Body of pancreas (tissue), 4 donors: ENCODE data around the gene PLOD2. TPM values are rescaled to one million over a fixed set of nuclear protein-coding genes. Genes with fewer than 3 reads are reported as not detected.

ENCODE experiments used
- ATAC-seq: fragments of 150-250 bp; one replicate; pipeline ENCODE4 v1.9.1; 2016
- DNase-seq, 4 donors: peaks; one replicate each; pipeline ENCODE4 v3.0.0-alpha.2; 2019
- H3K27ac ChIP-seq, 4 donors: fragments of 200-600 bp; sonication (generic); 1 replicate in 3 of 4; 2 replicates in 1 of 4; pipeline versions ENCODE4 v1.5.1 to v1.6.1; 2016 to 2019; ENCODE audit warnings: mild to moderate bottlenecking in 1 of 4, mixed read lengths in 1 of 4, moderate library complexity in 1 of 4
- H3K27me3 ChIP-seq, 2 donors: fragments of 200-600 bp; sonication (generic); one replicate each; pipeline ENCODE4 v1.6.0; 2016; ENCODE audit warnings: mild to moderate bottlenecking in 1 of 2
- H3K36me3 ChIP-seq, 2 donors: fragments of 200-600 bp; sonication (generic); replicated peaks in 1 of 2; 2 replicates each; pipeline ENCODE4 v1.5.1; 2016; ENCODE audit warnings: low read depth in 2 of 2; ENCODE audit not compliant: insufficient read depth in 1 of 2
- H3K4me1 ChIP-seq: fragments of 200-600 bp; sonication (generic); one replicate; pipeline ENCODE4 v1.6.0; 2016
- H3K4me3 ChIP-seq, 2 donors: fragments of 200-600 bp; sonication (generic); 1 replicate in 1 of 2; 2 replicates in 1 of 2; pipeline ENCODE4 v1.5.1; 2016 to 2019
- H3K9me3 ChIP-seq, 3 donors: fragments of 200-600 bp; sonication (generic); 1 replicate in 2 of 3; 2 replicates in 1 of 3; pipeline ENCODE4 v1.5.1; 2016
- CTCF ChIP-seq, 7 experiments: fragments of 450-650 bp in 4 of 7; fragments of 200-600 bp in 3 of 7; sonication (generic) in 3 of 7; IDR thresholded peaks; one replicate each; pipeline ENCODE4 v1.5.1; 2016 to 2019; ENCODE audit warnings: antibody characterized with exemption in 7 of 7
- POLR2A ChIP-seq, 3 donors: fragments of 450-650 bp; IDR thresholded peaks; one replicate each; pipeline ENCODE4 v1.6.1; 2016; ENCODE audit warnings: antibody characterized with exemption in 3 of 3, mild to moderate bottlenecking in 2 of 3
- WGBS, 2 donors: methylation state at CpG; one replicate each; pipeline ENCODE4 v1.1.5; 2017; 5-methylcytosine and 5-hydroxymethylcytosine counted together
- intact Hi-C: fragments of 100-400 bp; cut with DNase I; formaldehyde crosslinking; loops from one replicate; pipeline ENCODE4 v1.15.1; 2023
- total RNA-seq, 2 donors: library from RNA; depleted of rRNA; stranded (reverse); fragments of >200 nt; gene quantifications; one replicate each; pipeline ENCODE4 v1.1.0, GENCODE V29; 2016

The PLOD2 gene
- total RNA-seq, 2 donors from 2014 or later: 16.8 to 24.4 TPM

- ATAC-seq (peak; percentile 53), DNase-seq (peak in 1 of 4 donors; percentile 8)
- H3K27me3 ChIP-seq: no peaks in the 10 kb centered on the region
- no peaks in the 10 kb centered on the region for H3K9me3 ChIP-seq
- H3K27ac ChIP-seq: no peak overlapping the region
- H3K4me3 ChIP-seq: no peak overlapping the region
- TF ChIP-seq POLR2A (IDR thresholded peaks at IDR 0.05) (no peak), CTCF (IDR thresholded peaks at IDR 0.05) (no peak)
- H3K4me1 ChIP-seq: peaks cover 15% of the 10 kb centered on the region
- H3K36me3 ChIP-seq: no peaks in the 10 kb centered on the region
- intact Hi-C loops: no loop called here
- 62 to 66% methylated on average over 3 of the region's 3 CpGs for WGBS, 2 donors
These were observed 18.2 kb downstream of the PLOD2 start for GRCh38 chr3:146142757-146143156.

GRCh38 chr3:146139586-146140110, 21.3 kb downstream of the PLOD2 start:
- no peaks in the 10 kb centered on the region for H3K27me3 ChIP-seq
- ATAC-seq: no peak
- no peaks in the 10 kb centered on the region for H3K36me3 ChIP-seq
- DNase-seq: no peak
- no peak overlapping the region for H3K27ac ChIP-seq
- TF ChIP-seq POLR2A (IDR thresholded peaks at IDR 0.05): no peak
- no peak for TF ChIP-seq CTCF (IDR thresholded peaks at IDR 0.05)
- peaks cover 13% of the 10 kb centered on the region for H3K4me1 ChIP-seq
- intact Hi-C loops: no loop called here
- WGBS, 2 donors: 80 to 85% methylated on average over 3 of the region's 3 CpGs
- no peak overlapping the region for H3K4me3 ChIP-seq
- no peaks in the 10 kb centered on the region for H3K9me3 ChIP-seq

GRCh38 chr3:146138902-146139301, 22.1 kb downstream of the PLOD2 start:
- Histone ChIP-seq H3K4me1 (peaks cover 13% of the 10 kb centered on the region), H3K36me3 (no peaks in the 10 kb centered on the region), H3K27ac (no peak overlapping the region), H3K27me3 (no peaks in the 10 kb centered on the region), H3K9me3 (no peaks in the 10 kb centered on the region), H3K4me3 (no peak overlapping the region)
- intact Hi-C loops: no loop called here
- 83 to 86% methylated on average over 2 of the region's 2 CpGs for WGBS, 2 donors
- TF ChIP-seq POLR2A (IDR thresholded peaks at IDR 0.05): no peak
- no peak for TF ChIP-seq CTCF (IDR thresholded peaks at IDR 0.05)
- no peak for ATAC-seq
- DNase-seq: no peak

- Histone ChIP-seq H3K4me3 (no peak overlapping the region), H3K27ac (no peak overlapping the region), H3K4me1 (peaks cover 12% of the 10 kb centered on the region), H3K36me3 (no peaks in the 10 kb centered on the region), H3K27me3 (no peaks in the 10 kb centered on the region), H3K9me3 (no peaks in the 10 kb centered on the region)
- WGBS, 2 donors: 91 to 93% methylated on average over 3 of the region's 3 CpGs
- ATAC-seq (no peak), DNase-seq (no peak)
- TF ChIP-seq POLR2A (IDR thresholded peaks at IDR 0.05) (no peak), CTCF (IDR thresholded peaks at IDR 0.05) (no peak)
- intact Hi-C loops: no loop called here
These were observed 24.3 kb downstream of the PLOD2 start for GRCh38 chr3:146136647-146137046.

- Histone ChIP-seq H3K36me3 (no peaks in the 10 kb centered on the region), H3K9me3 (no peaks in the 10 kb centered on the region), H3K27me3 (no peaks in the 10 kb centered on the region), H3K27ac (no peak overlapping the region), H3K4me1 (peaks cover 8% of the 10 kb centered on the region), H3K4me3 (no peak overlapping the region)
- intact Hi-C loops: no loop called here
- WGBS, 2 donors: 51 to 57% methylated on average over 5 of the region's 5 CpGs
- TF ChIP-seq CTCF (IDR thresholded peaks at IDR 0.05) (no peak), POLR2A (IDR thresholded peaks at IDR 0.05) (no peak)
- ATAC-seq (no peak), DNase-seq (no peak)
These were observed 26.5 kb downstream of the PLOD2 start for GRCh38 chr3:146134348-146135117.
